Measurements from ENCODE around the gene RUSF1.
"Not testable (repeated sequence)": the region's sequence is repeated elsewhere in the genome, so short reads cannot be mapped to it uniquely, and the experiment has no call there.

RUSF1 gene

GRCh38 chr16:31507929-31508705 is at the start of gene RUSF1:
TSS of gene RUSF1 (minus strand) at chr16:31508391. CDS start at chr16:31508373, 18 bp downstream.
- peak; percentile 75 to 88 for DNase-seq

- DNase-seq: no peak
Measured at GRCh38 chr16:31542763-31543162, 34.6 kb upstream of the RUSF1 start.

- not testable (repeated sequence) for DNase-seq
Measured at GRCh38 chr16:31539762-31540161, 31.6 kb upstream of the RUSF1 start.

- not testable (repeated sequence) for DNase-seq
Measured at GRCh38 chr16:31538243-31538598, 30.0 kb upstream of the RUSF1 start.

GRCh38 chr16:31537362-31538242 is 29.4 kb upstream of the RUSF1 start:
- no peak for DNase-seq

GRCh38 chr16:31536804-31537361 is 28.7 kb upstream of the RUSF1 start:
- no peak for DNase-seq

GRCh38 chr16:31535737-31536136 is 27.5 kb upstream of the RUSF1 start:
- no peak for DNase-seq

GRCh38 chr16:31532896-31533295 is 24.7 kb upstream of the RUSF1 start:
- DNase-seq: no peak

GRCh38 chr16:31532120-31532519 is 23.9 kb upstream of the RUSF1 start:
- DNase-seq: no peak

- no peak for DNase-seq
Measured at GRCh38 chr16:31531096-31531495, 22.9 kb upstream of the RUSF1 start.

- DNase-seq: no peak
Measured at GRCh38 chr16:31530405-31530804, 22.2 kb upstream of the RUSF1 start.

GRCh38 chr16:31529937-31530312 is 21.7 kb upstream of the RUSF1 start:
- DNase-seq: no peak

- no peak for DNase-seq
Measured at GRCh38 chr16:31529108-31529936, 21.1 kb upstream of the RUSF1 start.

GRCh38 chr16:31528523-31529107 is 20.4 kb upstream of the RUSF1 start:
- DNase-seq: no peak

- DNase-seq: no peak
Measured at GRCh38 chr16:31527734-31528274, 19.6 kb upstream of the RUSF1 start, which contains the start of gene AHSP. TSS of gene AHSP (plus strand) at chr16:31527900. CDS start at chr16:31528140, 240 bp downstream.

GRCh38 chr16:31525113-31525512 is 16.9 kb upstream of the RUSF1 start:
- DNase-seq: no peak

GRCh38 chr16:31523768-31524167 is 15.6 kb upstream of the RUSF1 start:
- not testable (repeated sequence) for DNase-seq

GRCh38 chr16:31522071-31522470 is 13.9 kb upstream of the RUSF1 start:
- no peak for DNase-seq

- no peak for DNase-seq
Measured at GRCh38 chr16:31521368-31521767, 13.2 kb upstream of the RUSF1 start.

GRCh38 chr16:31519759-31520431 is 11.7 kb upstream of the RUSF1 start:
- DNase-seq: no peak

- no peak for DNase-seq
Measured at GRCh38 chr16:31517800-31518402, 9.7 kb upstream of the RUSF1 start.
